ENCODE data around the gene CHST5. TPM values are rescaled to one million over a fixed set of nuclear protein-coding genes. Genes with fewer than 3 reads are reported as not detected.
"Not testable (repeated sequence)": the region's sequence is repeated elsewhere in the genome, so short reads cannot be mapped to it uniquely, and the experiment has no call there.

Gene CHST5
- total RNA-seq, 1 donor from 2014 or later: not detected

GRCh38 chr16:75546293-75546692 lies 10.4 kb upstream of the CHST5 start:
- DNase-seq (ENCODE audit: low read depth): no peak
- H3K36me3 ChIP-seq (ENCODE audit: control insufficient read depth, insufficient read depth, low read length): no peaks in the 10 kb centered on the region
- no peak overlapping the region for H3K4me3 ChIP-seq (ENCODE audit: low read depth, low read length)
- no peaks in the 10 kb centered on the region for H3K27me3 ChIP-seq (ENCODE audit: control insufficient read depth, insufficient read depth, low read length)
- TF ChIP-seq CTCF (IDR thresholded peaks at IDR 0.05; ENCODE audit: insufficient read depth, low read length, poor library complexity, severe bottlenecking): no peak

- not testable (repeated sequence) for H3K27me3 ChIP-seq (ENCODE audit: control insufficient read depth, insufficient read depth, low read length); DNase-seq (ENCODE audit: low read depth); H3K4me3 ChIP-seq (ENCODE audit: low read depth, low read length); H3K36me3 ChIP-seq (ENCODE audit: control insufficient read depth, insufficient read depth, low read length)
These were observed 10.0 kb upstream of the CHST5 start for GRCh38 chr16:75545879-75546278.

DNA sequence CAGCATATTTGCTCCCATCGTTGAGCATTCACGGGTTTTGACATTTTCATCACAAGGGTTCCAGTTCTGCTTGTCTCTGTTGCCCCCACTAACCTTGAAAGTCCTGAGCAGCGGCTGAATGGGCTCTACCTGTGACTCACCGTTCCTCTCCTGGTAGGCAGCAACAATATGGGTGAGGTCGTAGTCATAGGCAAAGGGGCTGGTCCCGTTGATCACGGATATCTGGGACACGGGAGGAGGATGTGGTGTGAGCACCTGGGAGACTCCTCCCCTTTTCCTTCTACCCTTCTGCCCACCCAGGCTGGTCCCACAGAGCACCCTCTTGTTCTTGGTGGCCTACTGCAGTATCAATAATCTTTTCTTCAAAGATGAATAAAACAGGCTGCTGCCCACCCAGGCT lies 6.6 kb upstream of the CHST5 start:
- not testable (repeated sequence) for H3K36me3 ChIP-seq (ENCODE audit: control insufficient read depth, insufficient read depth, low read length); H3K27me3 ChIP-seq (ENCODE audit: control insufficient read depth, insufficient read depth, low read length); DNase-seq (ENCODE audit: low read depth); H3K4me3 ChIP-seq (ENCODE audit: low read depth, low read length)

DNA sequence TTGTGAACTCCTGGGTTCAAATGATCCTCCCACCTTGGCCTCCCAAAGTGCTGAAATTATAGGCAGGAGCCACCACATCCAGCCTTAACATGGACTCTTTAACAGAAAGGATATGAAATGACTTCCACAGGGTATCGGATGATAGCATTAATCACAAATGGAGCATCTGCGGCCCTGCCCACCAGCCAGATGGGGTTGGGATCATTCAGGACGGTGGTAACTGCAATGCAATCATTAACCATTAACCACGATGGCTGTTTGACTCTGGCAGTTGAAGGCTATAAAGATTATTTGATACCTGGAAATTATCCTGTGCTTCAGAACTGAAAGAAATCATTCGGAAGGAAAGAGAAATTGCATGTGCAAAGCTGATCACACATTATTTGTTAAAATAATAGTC lies 5.3 kb upstream of the CHST5 start:
- H3K36me3 ChIP-seq (ENCODE audit: control insufficient read depth, insufficient read depth, low read length): no peaks in the 10 kb centered on the region
- TF ChIP-seq CTCF (IDR thresholded peaks at IDR 0.05; ENCODE audit: insufficient read depth, low read length, poor library complexity, severe bottlenecking): no peak

GRCh38 chr16:75538882-75539565 lies 3.1 kb upstream of the CHST5 start:
- H3K27me3 ChIP-seq (ENCODE audit: control insufficient read depth, insufficient read depth, low read length); DNase-seq (ENCODE audit: low read depth); H3K4me3 ChIP-seq (ENCODE audit: low read depth, low read length); H3K36me3 ChIP-seq (ENCODE audit: control insufficient read depth, insufficient read depth, low read length): not testable (repeated sequence)

More for the DNA sequence above, 5.3 kb upstream of the CHST5 start:
- DNase-seq (ENCODE audit: low read depth): no peak
- Histone ChIP-seq H3K4me3 (ENCODE audit: low read depth, low read length) (no peak overlapping the region), H3K27me3 (ENCODE audit: control insufficient read depth, insufficient read depth, low read length) (no peaks in the 10 kb centered on the region)

DNA sequence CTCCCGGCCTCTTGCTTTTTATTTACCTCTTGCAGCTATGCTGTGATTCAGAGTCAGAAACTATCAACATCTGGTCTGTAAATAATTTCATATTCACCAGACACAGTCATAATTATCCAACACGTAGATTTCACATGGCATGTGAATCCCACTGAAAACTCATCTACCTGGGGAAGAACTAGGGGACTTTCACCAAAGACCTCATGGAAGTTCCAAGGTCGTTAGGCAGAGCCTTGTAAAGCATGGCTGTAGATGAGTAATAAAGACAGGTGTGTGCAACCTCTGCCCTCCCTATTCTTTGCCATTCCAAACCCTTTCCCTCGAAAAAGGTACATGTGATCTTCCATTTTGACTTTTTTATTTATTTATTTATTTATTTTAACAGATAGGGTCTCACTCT lies 1.9 kb upstream of the CHST5 start:
- Histone ChIP-seq H3K36me3 (ENCODE audit: control insufficient read depth, insufficient read depth, low read length) (no peaks in the 10 kb centered on the region), H3K27me3 (ENCODE audit: control insufficient read depth, insufficient read depth, low read length) (no peaks in the 10 kb centered on the region), H3K4me3 (ENCODE audit: low read depth, low read length) (no peak overlapping the region)
- TF ChIP-seq CTCF (IDR thresholded peaks at IDR 0.05; ENCODE audit: insufficient read depth, low read length, poor library complexity, severe bottlenecking): no peak
- no peak for DNase-seq (ENCODE audit: low read depth)

- Histone ChIP-seq H3K4me3 (ENCODE audit: low read depth, low read length) (no peak overlapping the region), H3K36me3 (ENCODE audit: control insufficient read depth, insufficient read depth, low read length) (no peaks in the 10 kb centered on the region), H3K27me3 (ENCODE audit: control insufficient read depth, insufficient read depth, low read length) (no peaks in the 10 kb centered on the region)
- no peak for DNase-seq (ENCODE audit: low read depth)
- no peak for TF ChIP-seq CTCF (IDR thresholded peaks at IDR 0.05; ENCODE audit: insufficient read depth, low read length, poor library complexity, severe bottlenecking)
These were observed 581 bp downstream of the CHST5 start for GRCh38 chr16:75535211-75535843.

Data from kidney epithelial cell (primary cell).